Activated CD8-positive, alpha-beta memory T cell treated with anti-CD3 and anti-CD28 coated beads, Interleukin-2, amount 10 ng/mL, durations not matched to agents 7 days and 5 days (primary cell): Measurements from ENCODE around the gene USH2A. TPM values are rescaled to one million over a fixed set of nuclear protein-coding genes. Genes with fewer than 3 reads are reported as not detected.

ENCODE experiments used
- ATAC-seq: fragments of 150-1000 bp; cut with Tn5 transposase; one replicate; pipeline ENCODE4 v1.10.0; 2021; ENCODE audit warnings: moderate library complexity
- CTCF ChIA-PET: fragments of 350-600 bp; sonication (Branson Sonifier 250); formaldehyde crosslinking; loops from one replicate; lab custom pipeline; 2021; ENCODE audit warnings: antibody characterized with exemption; lab: Charles Lee
- DNase-seq: peaks from one replicate; pipeline ENCODE4 v3.0.0-alpha.2; 2020
- H3K27ac Mint-ChIP-seq: one replicate; pipeline ENCODE4 v1.8.0; 2021; ENCODE audit warnings: mild to moderate bottlenecking, mixed read lengths
- H3K27me3 Mint-ChIP-seq: one replicate; pipeline ENCODE4 v1.8.0; 2021; ENCODE audit warnings: mixed read lengths
- H3K36me3 Mint-ChIP-seq: one replicate; pipeline ENCODE4 v1.8.0; 2021; ENCODE audit warnings: mild to moderate bottlenecking, mixed read lengths
- H3K4me1 Mint-ChIP-seq: one replicate; pipeline ENCODE4 v1.8.0; 2021; ENCODE audit warnings: mixed read lengths
- H3K4me3 Mint-ChIP-seq: one replicate; pipeline ENCODE4 v1.8.0; 2021; ENCODE audit warnings: mild to moderate bottlenecking, moderate library complexity, mixed read lengths
- H3K9me3 Mint-ChIP-seq: one replicate; pipeline ENCODE4 v1.8.0; 2022; ENCODE audit warnings: low read depth, mixed read lengths
- total RNA-seq, 2 experiments: library from RNA; stranded (reverse); gene quantifications; one replicate each; pipeline ENCODE4 v1.2.3, GENCODE V29; 2021

The USH2A gene
- total RNA-seq, 2 experiments from 2014 or later: not detected

GRCh38 chr1:215608646-215609045, 814.6 kb downstream of the USH2A start:
- no peaks in the 10 kb centered on the region for H3K36me3 Mint-ChIP-seq
- H3K4me3 Mint-ChIP-seq: no peak overlapping the region
- CTCF ChIA-PET: no interaction called here
- no peaks in the 10 kb centered on the region for H3K4me1 Mint-ChIP-seq
- DNase-seq (no peak), ATAC-seq (no peak)
- no peaks in the 10 kb centered on the region for H3K9me3 Mint-ChIP-seq
- H3K27ac Mint-ChIP-seq: no peak overlapping the region
- no peaks in the 10 kb centered on the region for H3K27me3 Mint-ChIP-seq

GRCh38 chr1:215607412-215607811, 815.8 kb downstream of the USH2A start:
- H3K27ac Mint-ChIP-seq: no peak overlapping the region
- no peaks in the 10 kb centered on the region for H3K9me3 Mint-ChIP-seq
- H3K4me1 Mint-ChIP-seq: no peaks in the 10 kb centered on the region
- no peak overlapping the region for H3K4me3 Mint-ChIP-seq
- ATAC-seq (no peak), DNase-seq (no peak)
- no peaks in the 10 kb centered on the region for H3K36me3 Mint-ChIP-seq
- CTCF ChIA-PET: no interaction called here
- H3K27me3 Mint-ChIP-seq: no peaks in the 10 kb centered on the region

GRCh38 chr1:215606564-215607168, 816.6 kb downstream of the USH2A start:
- Mint-ChIP-seq H3K27me3 (no peaks in the 10 kb centered on the region), H3K4me1 (no peaks in the 10 kb centered on the region), H3K27ac (no peak overlapping the region), H3K4me3 (no peak overlapping the region), H3K9me3 (no peaks in the 10 kb centered on the region), H3K36me3 (no peaks in the 10 kb centered on the region)
- CTCF ChIA-PET: no interaction called here
- ATAC-seq (no peak), DNase-seq (no peak)

GRCh38 chr1:215606036-215606435, 817.2 kb downstream of the USH2A start:
- DNase-seq: no peak
- no peaks in the 10 kb centered on the region for H3K27me3 Mint-ChIP-seq
- no peaks in the 10 kb centered on the region for H3K4me1 Mint-ChIP-seq
- H3K9me3 Mint-ChIP-seq: no peaks in the 10 kb centered on the region
- CTCF ChIA-PET: no interaction called here
- no peak overlapping the region for H3K4me3 Mint-ChIP-seq
- no peak for ATAC-seq
- no peaks in the 10 kb centered on the region for H3K36me3 Mint-ChIP-seq
- H3K27ac Mint-ChIP-seq: no peak overlapping the region

GRCh38 chr1:215605011-215605621, 818.1 kb downstream of the USH2A start:
- H3K36me3 Mint-ChIP-seq: no peaks in the 10 kb centered on the region
- no peaks in the 10 kb centered on the region for H3K9me3 Mint-ChIP-seq
- H3K27me3 Mint-ChIP-seq: no peaks in the 10 kb centered on the region
- ATAC-seq (no peak), DNase-seq (no peak)
- H3K4me1 Mint-ChIP-seq: no peaks in the 10 kb centered on the region
- no peak overlapping the region for H3K4me3 Mint-ChIP-seq
- no peak overlapping the region for H3K27ac Mint-ChIP-seq
- CTCF ChIA-PET: no interaction called here

GRCh38 chr1:215603319-215603718, 819.9 kb downstream of the USH2A start:
- no peak for ATAC-seq
- DNase-seq: no peak
- Mint-ChIP-seq H3K4me3 (no peak overlapping the region), H3K4me1 (no peaks in the 10 kb centered on the region), H3K36me3 (no peaks in the 10 kb centered on the region), H3K9me3 (no peaks in the 10 kb centered on the region), H3K27me3 (no peaks in the 10 kb centered on the region), H3K27ac (no peak overlapping the region)
- CTCF ChIA-PET: interaction anchor here (1.4 kb wide), 1 partner anchor 9 kb away, joined by 3 read pairs; no protein-coding TSS in a partner anchor

GRCh38 chr1:215601276-215601675, 822.0 kb downstream of the USH2A start:
- Mint-ChIP-seq H3K27ac (no peak overlapping the region), H3K36me3 (no peaks in the 10 kb centered on the region), H3K4me1 (no peaks in the 10 kb centered on the region), H3K4me3 (no peak overlapping the region), H3K27me3 (no peaks in the 10 kb centered on the region), H3K9me3 (no peaks in the 10 kb centered on the region)
- ATAC-seq (no peak), DNase-seq (no peak)
- CTCF ChIA-PET: no interaction called here

GRCh38 chr1:215600867-215601266, 822.4 kb downstream of the USH2A start:
- no peaks in the 10 kb centered on the region for H3K36me3 Mint-ChIP-seq
- DNase-seq (no peak), ATAC-seq (no peak)
- CTCF ChIA-PET: no interaction called here
- no peak overlapping the region for H3K4me3 Mint-ChIP-seq
- H3K9me3 Mint-ChIP-seq: no peaks in the 10 kb centered on the region
- no peaks in the 10 kb centered on the region for H3K27me3 Mint-ChIP-seq
- no peaks in the 10 kb centered on the region for H3K4me1 Mint-ChIP-seq
- H3K27ac Mint-ChIP-seq: no peak overlapping the region

- no peak for ATAC-seq
- Mint-ChIP-seq H3K27me3 (no peaks in the 10 kb centered on the region), H3K4me1 (no peaks in the 10 kb centered on the region), H3K36me3 (no peaks in the 10 kb centered on the region), H3K27ac (no peak overlapping the region), H3K9me3 (no peaks in the 10 kb centered on the region), H3K4me3 (no peak overlapping the region)
- DNase-seq: no peak
- CTCF ChIA-PET: no interaction called here
These were observed 822.9 kb downstream of the USH2A start for GRCh38 chr1:215600258-215600792.

GRCh38 chr1:215599418-215600074, 823.7 kb downstream of the USH2A start:
- CTCF ChIA-PET: no interaction called here
- Mint-ChIP-seq H3K27me3 (no peaks in the 10 kb centered on the region), H3K36me3 (no peaks in the 10 kb centered on the region), H3K27ac (no peak overlapping the region), H3K4me3 (no peak overlapping the region), H3K4me1 (no peaks in the 10 kb centered on the region), H3K9me3 (no peaks in the 10 kb centered on the region)
- ATAC-seq (no peak), DNase-seq (no peak)

- Mint-ChIP-seq H3K27ac (no peak overlapping the region), H3K27me3 (no peaks in the 10 kb centered on the region), H3K36me3 (no peaks in the 10 kb centered on the region), H3K4me3 (no peak overlapping the region), H3K4me1 (no peaks in the 10 kb centered on the region), H3K9me3 (peaks cover 1% of the 10 kb centered on the region)
- CTCF ChIA-PET: no interaction called here
- ATAC-seq (no peak), DNase-seq (no peak)
These were observed 825.3 kb downstream of the USH2A start for GRCh38 chr1:215597961-215598360.

- Mint-ChIP-seq H3K4me1 (no peaks in the 10 kb centered on the region), H3K27me3 (no peaks in the 10 kb centered on the region), H3K4me3 (no peak overlapping the region), H3K27ac (no peak overlapping the region), H3K36me3 (no peaks in the 10 kb centered on the region), H3K9me3 (peaks cover 8% of the 10 kb centered on the region)
- CTCF ChIA-PET: no interaction called here
- DNase-seq (no peak), ATAC-seq (no peak)
These were observed 828.0 kb downstream of the USH2A start for GRCh38 chr1:215595231-215595630.

GRCh38 chr1:215594640-215595039, 828.6 kb downstream of the USH2A start:
- Mint-ChIP-seq H3K4me3 (no peak overlapping the region), H3K27me3 (no peaks in the 10 kb centered on the region), H3K4me1 (no peaks in the 10 kb centered on the region), H3K9me3 (peaks cover 8% of the 10 kb centered on the region), H3K36me3 (no peaks in the 10 kb centered on the region), H3K27ac (no peak overlapping the region)
- CTCF ChIA-PET: no interaction called here
- ATAC-seq: no peak
- DNase-seq: no peak
